Spinal cord (tissue), 10 donors: ENCODE measurements around the gene CYTH3. TPM values are rescaled to one million over a fixed set of nuclear protein-coding genes. Genes with fewer than 3 reads are reported as not detected.

Source experiments
- DNase-seq, 6 donors: peaks; one replicate each; pipeline versions ENCODE4 v3.0.0 to v3.0.0-alpha.2; 2013 to 2015; ENCODE audit warnings: low spot score in 6 of 6, low read depth in 4 of 6
- H3K27ac ChIP-seq: one replicate; pipeline ENCODE4 v1.5.1; 2013; ENCODE audit warnings: low read depth, low read length, control low read depth
- H3K27me3 ChIP-seq: one replicate; pipeline ENCODE4 v1.6.1; 2013; ENCODE audit warnings: low read length; ENCODE audit not compliant: control insufficient read depth, insufficient read depth
- H3K36me3 ChIP-seq: one replicate; pipeline ENCODE4 v1.6.1; 2013; ENCODE audit warnings: low read length; ENCODE audit not compliant: control insufficient read depth, insufficient read depth
- H3K4me1 ChIP-seq: one replicate; pipeline ENCODE4 v1.6.1; 2013; ENCODE audit warnings: low read length; ENCODE audit not compliant: control insufficient read depth, insufficient read depth
- H3K4me3 ChIP-seq: one replicate; pipeline ENCODE4 v1.5.1; 2013; ENCODE audit warnings: low read depth, low read length, control low read depth
- H3K9me3 ChIP-seq: one replicate; pipeline ENCODE4 v1.6.1; 2013; ENCODE audit warnings: low read length; ENCODE audit not compliant: control insufficient read depth, insufficient read depth
- WGBS: methylation state at CpG from one replicate; pipeline ENCODE4 v1.1.5; 2013; ENCODE audit warnings: missing lambda C conversion rate; ENCODE audit not compliant: insufficient coverage; 5-methylcytosine and 5-hydroxymethylcytosine counted together
- polyA plus RNA-seq, 2 donors: library from polyadenylated mRNA; unstranded; fragments of 120-200 nt; gene quantifications; one replicate each; pipeline ENCODE4 v1.2.1, GENCODE V29; 2013; ENCODE audit not compliant: insufficient read length in 2 of 2
- small RNA-seq: library from RNA; depleted of rRNA; stranded (forward); fragments of <200 nt; gene quantifications from one replicate; pipeline ENCODE3, GENCODE V24; 2014; ENCODE audit warnings: low replicate concordance
- total RNA-seq, 2 donors: library from RNA; depleted of rRNA in 1 of 2; stranded (reverse); fragments of 120-200 nt in 1 of 2; fragments of >200 nt in 1 of 2; gene quantifications; one replicate each; pipeline versions ENCODE4 v1.2.3 to v1.2.4, GENCODE V29; 2013 to 2014
- donor health status: healthy.

CYTH3 gene
- total and polyA plus RNA-seq, 4 donors: 24.8 to 41.9 (median 31.3) TPM

GRCh38 chr7:6116211-6116610 lies 156.2 kb downstream of the CYTH3 start:
- no CpG with 5 or more reads among the region's 2 CpGs for WGBS
- H3K9me3 ChIP-seq: peaks cover 2% of the 10 kb centered on the region
- DNase-seq: no peak
- H3K36me3 ChIP-seq: peaks cover 44% of the 10 kb centered on the region
- no peaks in the 10 kb centered on the region for H3K27me3 ChIP-seq
- no peak overlapping the region for H3K27ac ChIP-seq
- no peak overlapping the region for H3K4me3 ChIP-seq
- H3K4me1 ChIP-seq: no peaks in the 10 kb centered on the region

Small RNAs within 50 kb of the gene (small RNA-seq; reads per million reads assigned to genes)
- gene RF00019: not detected

Other genes starting within 250 kb of the CYTH3 start
- under 1 TPM; 0.11 to 0.20 TPM for gene ANKRD61, start 241.2 kb downstream of the CYTH3 start, total RNA-seq
- 1 to 10 TPM in 1 of 2 donors, under 1 TPM in 1; 0.74 to 2.1 TPM for gene ANKRD61, start 241.2 kb downstream of the CYTH3 start, polyA plus RNA-seq
- gene EIF2AK1, start 213.4 kb downstream of the CYTH3 start, total RNA-seq: 10 to 100 TPM; 47.6 to 67.2 TPM
- 10 to 100 TPM; 72.8 to 83.1 TPM for gene EIF2AK1, start 213.4 kb downstream of the CYTH3 start, polyA plus RNA-seq
- 1 to 10 TPM; 7.9 to 9.2 TPM for gene USP42, start 167.7 kb downstream of the CYTH3 start, total RNA-seq
- gene USP42, start 167.7 kb downstream of the CYTH3 start, polyA plus RNA-seq: 10 to 100 TPM; 16.8 to 18.8 TPM
- 10 to 100 TPM; 24.9 to 26.8 TPM for gene FAM220A, start 76.3 kb upstream of the CYTH3 start, total RNA-seq
- gene FAM220A, start 76.3 kb upstream of the CYTH3 start, polyA plus RNA-seq: 10 to 100 TPM; 33.0 to 34.7 TPM
- gene RAC1, start 101.9 kb upstream of the CYTH3 start, total RNA-seq: 10 to 100 TPM; 68.1 to 83.8 TPM
- 100 to 1,000 TPM; 279 to 328 TPM for gene RAC1, start 101.9 kb upstream of the CYTH3 start, polyA plus RNA-seq
- 10 to 100 TPM; 16.4 to 17.3 TPM for gene DAGLB, start 175.3 kb upstream of the CYTH3 start, total RNA-seq
- 10 to 100 TPM; 17.2 to 21.9 TPM for gene DAGLB, start 175.3 kb upstream of the CYTH3 start, polyA plus RNA-seq
- gene KDELR2, start 211.5 kb upstream of the CYTH3 start, total RNA-seq: 100 to 1,000 TPM; 101 to 149 TPM
- gene KDELR2, start 211.5 kb upstream of the CYTH3 start, polyA plus RNA-seq: 100 to 1,000 TPM; 108 to 109 TPM